HCT116 (cell line): ENCODE measurements around the gene KCNIP4.

Experiments
- CEBPB ChIP-seq: IDR thresholded peaks from 2 replicates; pipeline ENCODE4 v1.6.1; 2012; ENCODE audit warnings: low read depth
- EZH2 ChIP-seq: fragments of 200-600 bp; sonication (generic); IDR thresholded peaks from 2 replicates; pipeline ENCODE4 v1.6.1; 2017; ENCODE audit warnings: antibody characterized with exemption, mixed run types
- EZH2phosphoT487 ChIP-seq: fragments of 200-600 bp; IDR thresholded peaks from 2 replicates; pipeline ENCODE4 v1.6.1; 2018; ENCODE audit warnings: antibody characterized with exemption, borderline replicate concordance
- JUND ChIP-seq: IDR thresholded peaks from 2 replicates; pipeline ENCODE4 v1.6.1; 2012
- POLR2A ChIP-seq: IDR thresholded peaks from 2 replicates; pipeline ENCODE4 v1.7.0; 2011; ENCODE audit warnings: borderline replicate concordance; ENCODE audit not compliant: insufficient read depth, insufficient read length; ENCODE audit errors: extremely low read depth
- SP1 ChIP-seq: IDR thresholded peaks from 2 replicates; pipeline ENCODE4 v1.6.1; 2012; ENCODE audit warnings: low read depth
- TCF7L2 ChIP-seq: IDR thresholded peaks from 2 replicates; pipeline ENCODE4 v1.7.0; 2011; ENCODE audit warnings: borderline replicate concordance, inconsistent platforms; ENCODE audit not compliant: insufficient read depth, insufficient read length; ENCODE audit errors: extremely low read depth
- YY1 ChIP-seq: IDR thresholded peaks from 2 replicates; pipeline ENCODE4 v1.6.1; 2011; ENCODE audit warnings: low read length, low read depth, moderate library complexity, mild to moderate bottlenecking; ENCODE audit not compliant: insufficient replicate concordance; ENCODE audit errors: extremely low read depth
- ZNF274 ChIP-seq: fragments of 200-500 bp; sonication (Bioruptor generic); IDR thresholded peaks from 2 replicates; pipeline ENCODE4 v1.6.1; 2014; ENCODE audit warnings: mild to moderate bottlenecking, low read depth, low read length, inconsistent platforms
- TF ChIP-seq, protein P1 (sequence below), 3 experiments: fragments of 200-600 bp in 1 of 3; sonication (generic) in 1 of 3; IDR thresholded peaks in 2 of 3; conservative IDR thresholded peaks in 1 of 3; 2 replicates each; pipeline ENCODE4 v1.5.1; 2012 to 2017; ENCODE audit warnings: low read depth in 2 of 3, low read length in 2 of 3, antibody characterized with exemption in 1 of 3, borderline replicate concordance in 1 of 3, control low read depth in 1 of 3, mild to moderate bottlenecking in 1 of 3, mixed read lengths in 1 of 3, mixed run types in 1 of 3, moderate library complexity in 1 of 3; ENCODE audit not compliant: insufficient read depth in 1 of 3
- TF ChIP-seq, protein P2 (sequence below): IDR thresholded peaks from 2 replicates; pipeline ENCODE4 v1.6.1; 2012; ENCODE audit warnings: low read depth

DNA sequence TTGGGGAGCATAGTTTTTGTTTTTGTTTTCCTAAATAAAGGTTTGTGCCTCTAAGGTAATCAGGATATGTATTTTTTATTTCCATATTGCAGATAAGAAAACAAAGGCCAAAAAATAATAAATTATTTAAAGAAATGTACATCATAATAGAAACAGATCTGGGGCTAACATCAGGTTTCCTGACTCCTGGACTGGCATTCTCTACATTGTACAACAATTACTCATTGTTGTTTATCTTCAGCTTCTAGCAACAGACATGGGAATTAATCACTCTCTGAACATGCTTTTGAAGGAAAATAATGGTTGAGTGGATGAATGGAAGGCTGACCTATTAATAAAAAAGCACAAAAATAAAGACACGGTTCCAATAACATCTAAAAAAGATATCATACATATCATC lies 146.2 kb downstream of the KCNIP4 start:
- TF ChIP-seq, protein P1, sequence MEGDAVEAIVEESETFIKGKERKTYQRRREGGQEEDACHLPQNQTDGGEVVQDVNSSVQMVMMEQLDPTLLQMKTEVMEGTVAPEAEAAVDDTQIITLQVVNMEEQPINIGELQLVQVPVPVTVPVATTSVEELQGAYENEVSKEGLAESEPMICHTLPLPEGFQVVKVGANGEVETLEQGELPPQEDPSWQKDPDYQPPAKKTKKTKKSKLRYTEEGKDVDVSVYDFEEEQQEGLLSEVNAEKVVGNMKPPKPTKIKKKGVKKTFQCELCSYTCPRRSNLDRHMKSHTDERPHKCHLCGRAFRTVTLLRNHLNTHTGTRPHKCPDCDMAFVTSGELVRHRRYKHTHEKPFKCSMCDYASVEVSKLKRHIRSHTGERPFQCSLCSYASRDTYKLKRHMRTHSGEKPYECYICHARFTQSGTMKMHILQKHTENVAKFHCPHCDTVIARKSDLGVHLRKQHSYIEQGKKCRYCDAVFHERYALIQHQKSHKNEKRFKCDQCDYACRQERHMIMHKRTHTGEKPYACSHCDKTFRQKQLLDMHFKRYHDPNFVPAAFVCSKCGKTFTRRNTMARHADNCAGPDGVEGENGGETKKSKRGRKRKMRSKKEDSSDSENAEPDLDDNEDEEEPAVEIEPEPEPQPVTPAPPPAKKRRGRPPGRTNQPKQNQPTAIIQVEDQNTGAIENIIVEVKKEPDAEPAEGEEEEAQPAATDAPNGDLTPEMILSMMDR (IDR thresholded peaks at IDR 0.05 in 2 of 3, conservative IDR thresholded peaks at IDR 0.05 in 1 of 3; ENCODE audit: borderline replicate concordance in 1 of 3, insufficient read depth in 1 of 3, low read depth in 2 of 3, low read length in 2 of 3): no peak
- TF ChIP-seq YY1 (no peak), EZH2 (no peak), POLR2A (no peak), SP1 (no peak), CEBPB (no peak), EZH2phosphoT487 (no peak), ZNF274 (no peak), JUND (no peak), TCF7L2 (no peak)
- TF ChIP-seq, protein P2, sequence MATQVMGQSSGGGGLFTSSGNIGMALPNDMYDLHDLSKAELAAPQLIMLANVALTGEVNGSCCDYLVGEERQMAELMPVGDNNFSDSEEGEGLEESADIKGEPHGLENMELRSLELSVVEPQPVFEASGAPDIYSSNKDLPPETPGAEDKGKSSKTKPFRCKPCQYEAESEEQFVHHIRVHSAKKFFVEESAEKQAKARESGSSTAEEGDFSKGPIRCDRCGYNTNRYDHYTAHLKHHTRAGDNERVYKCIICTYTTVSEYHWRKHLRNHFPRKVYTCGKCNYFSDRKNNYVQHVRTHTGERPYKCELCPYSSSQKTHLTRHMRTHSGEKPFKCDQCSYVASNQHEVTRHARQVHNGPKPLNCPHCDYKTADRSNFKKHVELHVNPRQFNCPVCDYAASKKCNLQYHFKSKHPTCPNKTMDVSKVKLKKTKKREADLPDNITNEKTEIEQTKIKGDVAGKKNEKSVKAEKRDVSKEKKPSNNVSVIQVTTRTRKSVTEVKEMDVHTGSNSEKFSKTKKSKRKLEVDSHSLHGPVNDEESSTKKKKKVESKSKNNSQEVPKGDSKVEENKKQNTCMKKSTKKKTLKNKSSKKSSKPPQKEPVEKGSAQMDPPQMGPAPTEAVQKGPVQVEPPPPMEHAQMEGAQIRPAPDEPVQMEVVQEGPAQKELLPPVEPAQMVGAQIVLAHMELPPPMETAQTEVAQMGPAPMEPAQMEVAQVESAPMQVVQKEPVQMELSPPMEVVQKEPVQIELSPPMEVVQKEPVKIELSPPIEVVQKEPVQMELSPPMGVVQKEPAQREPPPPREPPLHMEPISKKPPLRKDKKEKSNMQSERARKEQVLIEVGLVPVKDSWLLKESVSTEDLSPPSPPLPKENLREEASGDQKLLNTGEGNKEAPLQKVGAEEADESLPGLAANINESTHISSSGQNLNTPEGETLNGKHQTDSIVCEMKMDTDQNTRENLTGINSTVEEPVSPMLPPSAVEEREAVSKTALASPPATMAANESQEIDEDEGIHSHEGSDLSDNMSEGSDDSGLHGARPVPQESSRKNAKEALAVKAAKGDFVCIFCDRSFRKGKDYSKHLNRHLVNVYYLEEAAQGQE: no peak
